GM21529 (cell line): Measurements from ENCODE around the gene PLD2.

ENCODE experiments used
- ATAC-seq: cut with Tn5 transposase; IDR thresholded peaks from one replicate; pipeline ENCODE4 v1.9.1; 2021; ENCODE audit not compliant: unreplicated experiment

Gene PLD2

GRCh38 chr17:4806777-4807604 is at the start of gene PLD2:
TSS of gene PLD2 (plus strand) at chr17:4807152. CDS start at chr17:4807773, 621 bp downstream.
- ATAC-seq = peak; percentile 90

- ATAC-seq = no peak
These were observed 47.1 kb upstream of the PLD2 start for GRCh38 chr17:4759776-4760236.

GRCh38 chr17:4764595-4764994 is 42.4 kb upstream of the PLD2 start:
- no peak for ATAC-seq

- ATAC-seq = no peak
These were observed 40.8 kb upstream of the PLD2 start for GRCh38 chr17:4766201-4766600.

- ATAC-seq = no peak
These were observed 40.2 kb upstream of the PLD2 start for GRCh38 chr17:4766723-4767122.

GRCh38 chr17:4768298-4768697 is 38.7 kb upstream of the PLD2 start:
- ATAC-seq = no peak

GRCh38 chr17:4769628-4770027 is 37.3 kb upstream of the PLD2 start:
- no peak for ATAC-seq

GRCh38 chr17:4771519-4772234 is 35.3 kb upstream of the PLD2 start, which contains the start of gene TM4SF5:
TSS of gene TM4SF5 (plus strand) at chr17:4771886. CDS start at chr17:4771923, 37 bp downstream.
- ATAC-seq = no peak

GRCh38 chr17:4772235-4772613 is 34.7 kb upstream of the PLD2 start:
- no peak for ATAC-seq

GRCh38 chr17:4777969-4778760 is 28.8 kb upstream of the PLD2 start:
- ATAC-seq = no peak

GRCh38 chr17:4780325-4780955 is 26.5 kb upstream of the PLD2 start:
- no peak for ATAC-seq

- ATAC-seq = no peak
These were observed 24.3 kb upstream of the PLD2 start for GRCh38 chr17:4782652-4783051.

GRCh38 chr17:4785311-4786105 is 21.4 kb upstream of the PLD2 start:
- no peak for ATAC-seq

GRCh38 chr17:4786106-4786511 is 20.8 kb upstream of the PLD2 start, which contains the start of gene VMO1:
TSS of gene VMO1 (minus strand) at chr17:4786364. CDS start at chr17:4786352, 12 bp downstream.
- no peak for ATAC-seq

- no peak for ATAC-seq
These were observed 20.4 kb upstream of the PLD2 start for GRCh38 chr17:4786516-4786915.

- no peak for ATAC-seq
These were observed 18.7 kb upstream of the PLD2 start for GRCh38 chr17:4788159-4788806.

- no peak for ATAC-seq
These were observed 17.9 kb upstream of the PLD2 start, which contains the start of gene GLTPD2 for GRCh38 chr17:4788807-4789700. TSS of gene GLTPD2 (plus strand) at chr17:4788964. CDS start at chr17:4789012, 48 bp downstream.

- no peak for ATAC-seq
These were observed 17.3 kb upstream of the PLD2 start for GRCh38 chr17:4789701-4789950.
